Measurements from ENCODE around the gene CNIH4. TPM values are rescaled to one million over a fixed set of nuclear protein-coding genes. Genes with fewer than 3 reads are reported as not detected.

The CNIH4 gene
- total and polyA plus RNA-seq, 2 experiments from 2014 or later = 53.5 to 194 TPM

- no peaks in the 10 kb centered on the region for H3K9me2 ChIP-seq (ENCODE audit: insufficient read depth)
- no peak overlapping the region for H3K4me3 Mint-ChIP-seq
- no peaks in the 10 kb centered on the region; the same call in 1 of the 2 replicates for H3F3A ChIP-seq (replicated peaks; ENCODE audit: low read depth)
- TF ChIP-seq CTCF (conservative IDR thresholded peaks at IDR 0.05; ENCODE audit: low read depth in 2 of 2) = no peak
- TF ChIP-seq EZH2phosphoT487 (IDR thresholded peaks at IDR 0.05; ENCODE audit: unreplicated experiment) = no peak
- no peak for TF ChIP-seq NANOG (IDR thresholded peaks at IDR 0.05; ENCODE audit: borderline replicate concordance)
- TF ChIP-seq JUNB (IDR thresholded peaks at IDR 0.05; ENCODE audit: unreplicated experiment) = no peak
- TF ChIP-seq ZNF462 (CRISPR knock-in tag; IDR thresholded peaks at IDR 0.05) = no peak
- TF ChIP-seq ETS1 (IDR thresholded peaks at IDR 0.05) = no peak
- no peak for TF ChIP-seq ZNF114 (CRISPR knock-in tag; IDR thresholded peaks at IDR 0.05)
- TF ChIP-seq STAT1 (IDR thresholded peaks at IDR 0.05; ENCODE audit: unreplicated experiment) = no peak
- no peak for TF ChIP-seq EZH2 (IDR thresholded peaks at IDR 0.05; ENCODE audit: low read depth, unreplicated experiment)
- TF ChIP-seq POLR2AphosphoS5 (IDR thresholded peaks at IDR 0.05; ENCODE audit: low read depth) = no peak
- no peak for TF ChIP-seq REST (IDR thresholded peaks at IDR 0.05; ENCODE audit: unreplicated experiment)
- H3K27me3 ChIP-seq (ENCODE audit: insufficient read depth) = no peaks in the 10 kb centered on the region
- no peaks in the 10 kb centered on the region for H3K4me1 ChIP-seq (ENCODE audit: insufficient read depth)
- no peak overlapping the region for H3K27ac Mint-ChIP-seq
- H3K4me2 ChIP-seq = no peak overlapping the region
- ATAC-seq (no peak), DNase-seq (ENCODE audit: low spot score) (no peak)
- H3K27ac ChIP-seq (ENCODE audit: low read depth) = peak overlapping the region; percentile 52; the same call in 1 of the 2 replicates
- no peaks in the 10 kb centered on the region for H3K4me1 Mint-ChIP-seq
- H3K27me3 Mint-ChIP-seq (ENCODE audit: insufficient read depth, low read depth, poor library complexity) = peaks cover 7% of the 10 kb centered on the region
- no peaks in the 10 kb centered on the region for H3K9me3 Mint-ChIP-seq
- peaks cover 43% of the 10 kb centered on the region; the same call in 1 of the 2 replicates for H3K36me3 ChIP-seq (ENCODE audit: insufficient read depth)
- no peaks in the 10 kb centered on the region for H3K79me2 ChIP-seq (replicated peaks; ENCODE audit: insufficient read depth)
- H3K4me3 ChIP-seq = no peak overlapping the region
- H4K20me1 ChIP-seq (replicated peaks; ENCODE audit: insufficient read depth) = peaks cover 17% of the 10 kb centered on the region; the same call in 1 of the 2 replicates
- H3K36me3 Mint-ChIP-seq (ENCODE audit: low read depth) = peaks cover 76% of the 10 kb centered on the region
- H2AFZ ChIP-seq = no peak overlapping the region
Observed at GRCh38 chr1:224408294-224408590, 51.6 kb downstream of the CNIH4 start.
